Activated B cell treated with CpG ODN at 0.5 μM for 24 hours (primary cell): ENCODE measurements around the gene CLTB. TPM values are rescaled to one million over a fixed set of nuclear protein-coding genes. Genes with fewer than 3 reads are reported as not detected.

Experiments
- ATAC-seq: fragments of 200-7000 bp; cut with Tn5 transposase; one replicate; pipeline ENCODE4 v1.10.0; 2021; ENCODE audit warnings: low read depth, mild to moderate bottlenecking, moderate library complexity
- CTCF ChIA-PET: fragments of 350-600 bp; sonication (Branson Sonifier 250); formaldehyde crosslinking; loops from one replicate; lab custom pipeline; 2021; ENCODE audit warnings: antibody characterized with exemption; lab: Charles Lee
- POLR2A ChIA-PET: fragments of 350-600 bp; sonication (Branson Sonifier 250); formaldehyde crosslinking; loops from one replicate; lab custom pipeline; 2021; ENCODE audit warnings: antibody characterized with exemption; lab: Charles Lee
- DNase-seq: peaks from one replicate; pipeline ENCODE4 v3.0.0; 2022
- H3K27ac Mint-ChIP-seq: one replicate; pipeline ENCODE4 v1.8.0; 2020; ENCODE audit warnings: mixed read lengths
- H3K27me3 Mint-ChIP-seq: one replicate; pipeline ENCODE4 v1.8.0; 2021; ENCODE audit warnings: mixed read lengths
- H3K36me3 Mint-ChIP-seq: one replicate; pipeline ENCODE4 v1.8.0; 2021; ENCODE audit warnings: low read depth, mixed read lengths
- H3K4me1 Mint-ChIP-seq: one replicate; pipeline ENCODE4 v1.8.0; 2021; ENCODE audit warnings: mixed read lengths
- H3K4me3 Mint-ChIP-seq: one replicate; pipeline ENCODE4 v1.8.0; 2020; ENCODE audit warnings: mild to moderate bottlenecking, mixed read lengths
- H3K9me3 Mint-ChIP-seq: one replicate; pipeline ENCODE4 v1.8.0; 2020; ENCODE audit warnings: mixed read lengths
- intact Hi-C: fragments of 100-400 bp; cut with micrococcal nuclease; formaldehyde crosslinking; loops from one replicate; pipeline ENCODE4 v1.15.1; 2024
- total RNA-seq: library from RNA; stranded (reverse); gene quantifications from 2 replicates; pipeline ENCODE4 v1.2.3, GENCODE V29; 2022
- TF ChIP-seq, protein P1 (sequence below): fragments of 200-600 bp; IDR thresholded peaks from one replicate; pipeline ENCODE4 v1.8.0; 2022; ENCODE audit warnings: antibody characterized with exemption, mild to moderate bottlenecking

The CLTB gene
- total RNA-seq, 1 donor from 2014 or later = 29.5 TPM

- intact Hi-C loops = loop anchor here (1.0 kb wide), 5 partner anchors 12 to 126 kb away; partner anchors contain the start of genes CLTB, FAF2, HIGD2A and NOP16
- POLR2A ChIA-PET = interaction anchor here (0.6 to 3.2 kb wide), 17 partner anchors 9 to 1843 kb away, joined by 3 to 45 read pairs (median 6); partner anchors contain the start of genes FAF2, HIGD2A, HNRNPAB and NOP16
- peak; percentile 86 for DNase-seq
- CTCF ChIA-PET = interaction anchor here (0.8 to 1.4 kb wide), 6 partner anchors 16 to 632 kb away, joined by 3 to 4 read pairs (median 3); no protein-coding TSS in a partner anchor
- peak within 1 kb of the TSS; percentile 99 for H3K4me3 Mint-ChIP-seq
- no peaks in the 10 kb centered on the region for H3K27me3 Mint-ChIP-seq
- H3K9me3 Mint-ChIP-seq = no peaks in the 10 kb centered on the region
- ATAC-seq = peak; percentile 87
- TF ChIP-seq, protein P1, sequence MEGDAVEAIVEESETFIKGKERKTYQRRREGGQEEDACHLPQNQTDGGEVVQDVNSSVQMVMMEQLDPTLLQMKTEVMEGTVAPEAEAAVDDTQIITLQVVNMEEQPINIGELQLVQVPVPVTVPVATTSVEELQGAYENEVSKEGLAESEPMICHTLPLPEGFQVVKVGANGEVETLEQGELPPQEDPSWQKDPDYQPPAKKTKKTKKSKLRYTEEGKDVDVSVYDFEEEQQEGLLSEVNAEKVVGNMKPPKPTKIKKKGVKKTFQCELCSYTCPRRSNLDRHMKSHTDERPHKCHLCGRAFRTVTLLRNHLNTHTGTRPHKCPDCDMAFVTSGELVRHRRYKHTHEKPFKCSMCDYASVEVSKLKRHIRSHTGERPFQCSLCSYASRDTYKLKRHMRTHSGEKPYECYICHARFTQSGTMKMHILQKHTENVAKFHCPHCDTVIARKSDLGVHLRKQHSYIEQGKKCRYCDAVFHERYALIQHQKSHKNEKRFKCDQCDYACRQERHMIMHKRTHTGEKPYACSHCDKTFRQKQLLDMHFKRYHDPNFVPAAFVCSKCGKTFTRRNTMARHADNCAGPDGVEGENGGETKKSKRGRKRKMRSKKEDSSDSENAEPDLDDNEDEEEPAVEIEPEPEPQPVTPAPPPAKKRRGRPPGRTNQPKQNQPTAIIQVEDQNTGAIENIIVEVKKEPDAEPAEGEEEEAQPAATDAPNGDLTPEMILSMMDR = no peak
- peak within 1 kb of the TSS; percentile 98 for H3K27ac Mint-ChIP-seq
- peaks cover 34% of the 10 kb centered on the region for H3K36me3 Mint-ChIP-seq
- H3K4me1 Mint-ChIP-seq = peaks cover 28% of the 10 kb centered on the region
Observed at GRCh38 chr5:176361437-176362232, 54.7 kb downstream of the CLTB start, which contains the start of gene KIAA1191. Gene KIAA1191, minus strand, starts transcription at chr5:176361764. Its CDS starts 2,256 bp downstream, at chr5:176359508.

GRCh38 chr5:176360894-176361436 lies 55.4 kb downstream of the CLTB start:
- Mint-ChIP-seq H3K4me3 (peak overlapping the region; percentile 99), H3K4me1 (peaks cover 26% of the 10 kb centered on the region), H3K36me3 (peaks cover 37% of the 10 kb centered on the region), H3K27ac (peak overlapping the region; percentile 98), H3K9me3 (no peaks in the 10 kb centered on the region), H3K27me3 (no peaks in the 10 kb centered on the region)
- CTCF ChIA-PET = interaction anchor here (1.2 to 1.4 kb wide), 2 partner anchors 31 to 286 kb away, joined by 3 to 4 read pairs; no protein-coding TSS in a partner anchor
- intact Hi-C loops = loop anchor here (1.0 kb wide), 4 partner anchors 27 to 126 kb away; partner anchors contain the start of genes CLTB, FAF2, HIGD2A and NOP16
- TF ChIP-seq, protein P1 = no peak
- POLR2A ChIA-PET = interaction anchor here (0.6 to 3.2 kb wide), 14 partner anchors 9 to 286 kb away, joined by 3 to 45 read pairs (median 6); partner anchors contain the start of genes FAF2, HIGD2A, NOP16 and RNF44
- DNase-seq (no peak), ATAC-seq (no peak)

GRCh38 chr5:176359658-176360057 lies 56.7 kb downstream of the CLTB start:
- intact Hi-C loops = no loop called here
- H3K9me3 Mint-ChIP-seq = no peaks in the 10 kb centered on the region
- H3K4me1 Mint-ChIP-seq = peaks cover 28% of the 10 kb centered on the region
- DNase-seq = no peak
- TF ChIP-seq, protein P1 = no peak
- ChIA-PET POLR2A (interaction anchor here (1.1 to 3.2 kb wide), 2 partner anchors 28 to 89 kb away, joined by 6 to 45 read pairs; partner anchors contain the start of genes HIGD2A and NOP16), CTCF (no interaction called here)
- no peak for ATAC-seq
- H3K36me3 Mint-ChIP-seq = peaks cover 49% of the 10 kb centered on the region
- peak overlapping the region; percentile 53 for H3K4me3 Mint-ChIP-seq
- no peaks in the 10 kb centered on the region for H3K27me3 Mint-ChIP-seq
- H3K27ac Mint-ChIP-seq = peak overlapping the region; percentile 9

DNA sequence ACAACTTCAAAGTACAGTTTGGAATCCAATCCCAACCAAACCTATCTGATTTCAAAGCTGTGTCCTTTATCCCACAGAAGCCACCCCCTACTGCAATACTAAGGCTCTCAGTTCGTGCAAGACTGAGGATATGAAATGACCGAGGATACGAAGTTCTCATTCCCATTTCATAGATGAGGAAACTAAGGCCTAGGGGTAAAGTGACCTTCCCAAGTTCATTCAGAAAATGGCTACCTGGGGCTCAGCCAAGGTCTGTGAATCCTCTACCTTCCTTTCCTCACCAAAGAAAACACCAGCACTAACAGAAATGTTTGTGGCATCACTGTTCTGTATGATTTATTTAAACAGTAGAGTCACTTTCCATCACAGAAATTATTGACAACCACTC lies 60.2 kb downstream of the CLTB start:
- POLR2A ChIA-PET = interaction anchor here (0.5 kb wide), 1 partner anchor 770 kb away, joined by 6 read pairs; no protein-coding TSS in a partner anchor
- TF ChIP-seq, protein P1 = no peak
- Mint-ChIP-seq H3K4me1 (peaks cover 27% of the 10 kb centered on the region), H3K4me3 (no peak overlapping the region), H3K27me3 (no peaks in the 10 kb centered on the region), H3K27ac (no peak overlapping the region), H3K36me3 (peaks cover 77% of the 10 kb centered on the region), H3K9me3 (no peaks in the 10 kb centered on the region)
- CTCF ChIA-PET = interaction anchor here (1.3 kb wide), 1 partner anchor 13 kb away, joined by 3 read pairs; no protein-coding TSS in a partner anchor
- intact Hi-C loops = no loop called here
- no peak for DNase-seq
- ATAC-seq = no peak
